ENCODE data around the gene CHPF.
A peak's percentile ranks its signal among the peaks of the same experiment; 100 is the strongest.

The CHPF gene

DNA sequence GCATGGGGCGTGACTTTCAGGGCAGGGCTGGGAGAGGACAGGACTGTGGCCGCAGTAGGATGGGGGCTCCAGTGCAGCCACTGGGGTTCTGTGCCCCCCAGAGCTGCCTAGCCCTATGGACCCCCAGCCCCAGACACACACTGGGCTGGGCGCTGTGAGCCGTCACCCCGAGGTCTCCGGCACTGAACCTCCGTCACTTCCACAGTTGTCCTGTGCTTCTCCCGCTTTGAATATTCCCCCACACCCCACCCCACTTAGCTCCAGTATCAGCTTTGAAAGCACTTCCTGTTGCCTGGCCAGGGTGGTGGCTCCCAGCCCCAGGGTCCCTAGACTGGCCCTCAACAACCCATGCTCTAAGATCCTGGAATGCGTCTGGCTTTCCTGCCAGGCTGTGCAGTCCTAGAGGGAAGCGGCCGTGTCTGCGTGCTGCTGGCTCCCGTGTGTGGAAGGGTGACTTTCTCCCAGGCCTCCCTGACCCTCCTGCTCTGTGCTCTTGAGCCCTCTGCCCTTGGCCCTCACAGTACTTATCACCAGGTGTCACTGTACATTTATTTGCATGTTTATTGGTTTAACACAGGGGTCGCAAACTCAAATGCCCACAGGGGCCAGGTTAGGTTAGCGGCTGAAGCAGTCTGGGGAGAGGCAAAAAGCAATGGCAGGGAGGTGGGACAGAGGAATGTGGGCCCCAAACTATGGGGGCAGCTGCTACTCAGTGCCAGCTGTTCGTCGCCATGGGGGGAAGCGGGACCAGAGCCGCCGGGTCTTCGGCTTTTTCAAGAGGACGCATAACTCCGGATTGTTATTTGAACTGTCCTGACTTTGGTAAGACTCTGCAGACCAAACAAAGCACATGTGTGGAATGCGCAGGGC is 17.8 kb upstream of the CHPF start:
- H3K27ac Mint-ChIP-seq, result no peak overlapping the region
- no peaks in the 10 kb centered on the region for H3K4me1 Mint-ChIP-seq (ENCODE audit: low read depth in 2 of 2)
- H3K36me3 Mint-ChIP-seq (ENCODE audit: insufficient read depth), result no peaks in the 10 kb centered on the region
- H3K9me3 Mint-ChIP-seq, result no peaks in the 10 kb centered on the region
- peaks cover 42 to 94% of the 10 kb centered on the region in 2 donors for H3K27me3 Mint-ChIP-seq
- no peak for ATAC-seq (replicated peaks)
- DNase-seq, result no peak
- H3K4me3 Mint-ChIP-seq, result no peak overlapping the region

DNA sequence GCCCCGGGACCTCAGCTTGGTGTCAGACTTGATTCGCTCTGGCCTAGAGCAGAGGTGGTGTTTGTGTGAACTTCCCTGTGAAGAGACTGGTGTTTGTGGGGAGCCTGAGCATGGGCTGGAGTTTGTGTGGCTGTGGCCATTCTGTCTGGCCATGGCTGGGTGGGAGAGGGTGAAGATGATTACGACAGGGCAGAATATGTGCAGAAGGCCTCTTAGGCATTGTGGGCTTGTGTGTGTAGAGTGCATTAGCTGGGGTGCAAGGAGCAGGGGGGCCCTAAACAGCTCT is 17.2 kb upstream of the CHPF start:
- ATAC-seq (replicated peaks) (no peak), DNase-seq (no peak)
- Mint-ChIP-seq H3K4me1 (ENCODE audit: low read depth in 2 of 2) (no peaks in the 10 kb centered on the region), H3K27me3 (peaks cover 40 to 94% of the 10 kb centered on the region in 2 donors), H3K4me3 (no peak overlapping the region), H3K36me3 (ENCODE audit: insufficient read depth) (no peaks in the 10 kb centered on the region), H3K9me3 (no peaks in the 10 kb centered on the region), H3K27ac (no peak overlapping the region)

DNA sequence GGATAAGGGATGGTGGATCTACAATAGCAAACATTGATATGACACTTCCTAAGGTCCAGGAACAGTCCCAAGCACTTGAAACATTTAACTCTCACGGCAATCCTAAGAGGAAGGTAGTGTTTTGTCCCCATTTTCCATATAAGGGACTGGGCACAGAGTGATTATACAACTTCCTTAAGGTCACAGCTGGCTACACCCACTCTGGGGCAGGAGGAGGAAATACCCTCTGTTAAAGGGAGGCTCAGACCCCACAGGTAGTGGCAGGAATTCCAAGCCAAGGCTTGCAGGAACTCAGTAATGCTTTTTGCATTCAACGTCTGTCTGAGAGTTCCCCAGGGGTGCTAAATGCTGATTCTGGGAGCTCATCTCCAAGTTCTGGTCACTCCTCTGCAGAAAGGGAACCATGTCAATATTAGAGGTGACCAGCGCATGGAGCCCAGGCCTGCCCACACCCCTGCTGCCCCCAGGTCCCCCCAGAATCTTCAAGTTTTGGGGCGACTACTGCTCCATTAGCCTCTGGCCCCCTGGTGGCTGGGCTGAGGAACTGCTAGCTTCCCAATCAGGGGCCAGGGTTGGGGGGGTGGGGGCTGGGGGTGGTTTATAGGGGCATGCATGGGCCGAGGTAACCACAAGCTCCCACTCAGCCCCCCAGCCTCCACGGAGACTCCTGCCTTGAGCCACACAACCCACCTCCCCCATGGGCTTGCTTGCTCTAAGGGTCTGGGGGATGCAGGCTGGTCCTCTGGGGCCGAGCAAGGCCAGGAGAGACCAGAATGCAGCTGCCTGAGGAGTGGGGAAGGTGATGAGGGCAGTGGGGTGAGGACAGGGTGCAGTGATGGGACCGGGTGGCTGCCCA is 16.7 kb upstream of the CHPF start:
- Mint-ChIP-seq H3K36me3 (ENCODE audit: insufficient read depth) (no peaks in the 10 kb centered on the region), H3K4me1 (ENCODE audit: low read depth in 2 of 2) (no peaks in the 10 kb centered on the region), H3K9me3 (no peaks in the 10 kb centered on the region), H3K27ac (no peak overlapping the region), H3K4me3 (no peak overlapping the region), H3K27me3 (peaks cover 44 to 94% of the 10 kb centered on the region in 2 donors)
- ATAC-seq (replicated peaks) (peak; percentile 69), DNase-seq (no peak)

DNA sequence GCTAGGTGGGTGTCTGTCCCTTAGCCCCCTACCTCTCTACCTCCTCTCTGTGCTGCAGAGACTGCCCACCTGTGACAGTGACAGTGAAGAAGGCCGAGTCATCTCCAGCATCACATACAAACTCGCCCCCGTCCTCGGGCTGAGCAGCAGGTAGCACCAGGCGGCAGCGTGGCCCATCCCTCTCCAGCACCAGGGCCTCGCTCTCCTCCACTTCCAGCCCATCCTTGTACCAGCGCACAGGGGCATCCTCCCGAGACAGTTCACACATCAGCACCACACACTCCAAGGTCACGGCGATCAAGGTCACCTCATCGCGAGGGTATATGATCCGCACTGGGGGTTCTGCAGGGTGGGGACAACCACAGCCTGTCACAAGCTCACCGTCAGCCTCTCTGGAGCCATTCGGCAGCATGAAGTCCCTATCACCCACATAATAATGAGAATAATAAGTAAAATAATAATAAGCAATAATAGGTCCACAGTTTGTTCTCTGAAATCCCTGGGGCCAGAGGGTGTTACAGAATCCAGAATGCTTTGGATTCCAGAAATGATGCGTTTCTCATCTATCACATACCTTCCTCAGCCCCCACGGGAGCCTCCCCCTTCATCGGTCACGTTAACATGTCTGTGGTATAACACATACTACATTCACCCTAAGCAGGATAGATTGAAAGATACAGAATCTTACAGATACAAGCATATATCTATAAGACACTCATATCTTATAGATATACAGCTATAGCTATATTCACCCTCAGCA is 15.7 kb upstream of the CHPF start:
- Mint-ChIP-seq H3K4me1 (ENCODE audit: low read depth in 2 of 2) (no peaks in the 10 kb centered on the region), H3K27me3 (peaks cover 50 to 94% of the 10 kb centered on the region in 2 donors), H3K9me3 (no peaks in the 10 kb centered on the region), H3K36me3 (ENCODE audit: insufficient read depth) (peaks cover under 1% of the 10 kb centered on the region), H3K4me3 (no peak overlapping the region), H3K27ac (no peak overlapping the region)
- no peak for DNase-seq
- no peak for ATAC-seq (replicated peaks)

DNA sequence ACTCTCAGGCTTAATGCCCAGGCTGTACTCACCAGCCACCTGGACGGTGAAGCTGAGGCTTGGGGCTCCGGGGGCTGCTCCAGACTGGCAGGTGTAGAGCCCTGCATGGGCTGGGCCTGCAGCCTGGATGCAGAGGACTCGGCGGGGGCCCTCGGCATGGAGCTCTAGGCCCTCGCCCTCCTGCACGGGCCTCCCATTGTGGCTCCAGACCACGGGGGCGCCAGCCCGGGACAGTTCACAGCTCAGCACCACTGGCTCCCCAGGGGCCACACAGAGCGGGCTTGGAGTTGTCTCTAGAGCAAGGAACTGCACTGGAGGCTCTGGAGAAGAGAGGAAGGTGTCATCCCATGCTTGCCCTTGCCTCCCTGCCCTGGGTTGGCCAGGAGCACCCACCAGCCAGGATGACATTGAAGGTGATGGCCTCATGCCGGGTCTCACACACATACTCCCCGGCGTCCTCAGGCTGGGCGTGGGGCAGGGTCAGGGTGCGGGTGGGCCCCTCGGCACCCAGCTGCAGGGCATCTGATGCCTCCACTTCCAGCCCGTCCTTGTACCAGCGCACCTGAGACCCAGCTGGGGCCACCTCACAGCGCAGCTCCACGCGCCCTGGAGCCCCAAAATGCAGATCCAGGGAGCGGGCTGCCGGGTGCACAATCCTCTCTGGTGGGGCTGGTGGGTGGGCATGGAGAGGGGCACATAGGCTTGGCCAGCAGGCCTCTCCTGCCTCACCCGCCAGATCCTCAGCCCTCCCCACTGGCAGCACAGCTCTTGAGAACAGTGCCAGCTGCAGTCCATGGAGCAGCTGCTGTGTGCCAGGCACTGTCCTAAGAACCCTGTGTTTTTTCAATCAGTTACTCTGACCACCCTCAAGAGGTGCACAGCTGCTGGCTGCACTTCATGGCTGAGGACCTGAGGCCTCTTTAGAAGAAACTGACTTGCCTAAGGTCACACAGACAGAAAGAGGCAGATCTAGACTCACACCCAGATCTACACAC is 14.5 kb upstream of the CHPF start:
- Mint-ChIP-seq H3K27me3 (peaks cover 60 to 94% of the 10 kb centered on the region in 2 donors), H3K36me3 (ENCODE audit: insufficient read depth) (peaks cover 4% of the 10 kb centered on the region), H3K9me3 (no peaks in the 10 kb centered on the region), H3K4me3 (no peak overlapping the region), H3K4me1 (ENCODE audit: low read depth in 2 of 2) (no peaks in the 10 kb centered on the region), H3K27ac (no peak overlapping the region)
- DNase-seq (no peak), ATAC-seq (replicated peaks) (no peak)

DNA sequence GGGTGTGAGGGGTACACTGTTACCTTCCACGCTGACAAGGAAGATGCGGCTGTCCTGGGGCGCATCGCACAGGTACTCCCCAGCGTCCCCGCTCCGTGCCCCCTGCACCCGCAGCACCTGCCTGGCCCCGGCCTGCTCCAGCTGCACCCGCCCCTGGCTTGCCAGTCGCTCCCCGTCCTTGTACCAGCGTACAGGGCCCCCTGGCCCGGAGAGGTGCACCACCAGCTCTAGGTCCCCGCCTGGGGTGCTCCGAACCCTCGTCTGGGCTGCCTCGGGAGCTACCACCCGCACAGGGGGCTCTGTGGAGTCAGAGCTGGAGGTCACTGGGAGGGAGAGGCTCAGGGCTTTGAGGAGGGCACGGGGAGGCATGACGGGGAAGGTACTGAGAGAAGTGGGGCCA is 13.7 kb upstream of the CHPF start:
- Mint-ChIP-seq H3K27ac (no peak overlapping the region), H3K9me3 (no peaks in the 10 kb centered on the region), H3K27me3 (peaks cover 53 to 88% of the 10 kb centered on the region in 2 donors)

DNA sequence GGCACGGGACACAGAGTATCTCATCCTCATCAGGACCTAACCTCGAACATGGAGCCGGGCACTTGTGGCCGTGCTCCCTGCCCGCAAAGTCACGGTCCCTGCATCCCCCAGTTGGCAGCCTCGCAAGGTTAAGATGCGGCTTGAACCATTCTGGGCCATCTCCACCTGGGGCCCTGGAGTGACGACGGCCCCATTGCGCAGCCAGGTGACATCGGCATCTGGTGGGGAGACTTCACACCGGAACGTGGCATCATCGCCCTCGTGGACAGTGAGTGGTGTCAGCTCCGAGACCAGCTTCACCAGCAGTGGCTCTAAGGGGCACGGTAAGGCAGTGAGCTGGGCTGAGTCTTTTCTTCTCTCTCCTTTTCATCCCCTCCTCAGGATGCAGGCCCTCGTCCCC is 12.8 kb upstream of the CHPF start:
- H3K4me1 Mint-ChIP-seq (ENCODE audit: low read depth in 2 of 2), result peaks cover 5 to 8% of the 10 kb centered on the region in 2 donors
- H3K27ac Mint-ChIP-seq, result no peak overlapping the region
- ATAC-seq (replicated peaks), result no peak
- DNase-seq, result no peak
- H3K4me3 Mint-ChIP-seq, result no peak overlapping the region
- H3K27me3 Mint-ChIP-seq, result peaks cover 55 to 88% of the 10 kb centered on the region in 2 donors
- H3K36me3 Mint-ChIP-seq (ENCODE audit: insufficient read depth), result peaks cover 4% of the 10 kb centered on the region
- H3K9me3 Mint-ChIP-seq, result no peaks in the 10 kb centered on the region

More for the DNA sequence above, 13.7 kb upstream of the CHPF start:
- Mint-ChIP-seq H3K36me3 (ENCODE audit: insufficient read depth) (peaks cover 4% of the 10 kb centered on the region), H3K4me3 (no peak overlapping the region), H3K4me1 (ENCODE audit: low read depth in 2 of 2) (no peaks in the 10 kb centered on the region)
- ATAC-seq (replicated peaks) (no peak), DNase-seq (no peak)

DNA sequence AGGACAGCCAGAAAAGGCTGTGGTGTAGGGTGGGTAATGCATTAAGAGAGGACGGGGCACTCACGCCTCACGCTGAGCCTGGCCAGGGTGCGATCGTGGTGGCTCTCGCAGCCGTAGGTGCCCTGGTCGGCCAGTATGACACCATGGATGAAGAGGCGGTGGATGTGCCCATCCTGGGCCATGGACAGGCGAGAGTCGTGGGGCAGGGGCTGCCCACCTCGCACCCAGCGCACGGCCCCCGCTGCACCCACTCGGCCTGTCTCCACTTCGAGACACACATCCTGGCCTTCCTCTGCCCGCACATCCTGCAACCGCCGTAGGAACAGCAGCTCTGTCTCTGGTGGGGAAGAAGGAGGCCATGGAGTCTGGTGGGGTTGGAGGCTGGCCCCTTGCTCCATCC is 12.3 kb upstream of the CHPF start:
- Mint-ChIP-seq H3K27me3 (peaks cover 57 to 88% of the 10 kb centered on the region in 2 donors), H3K4me3 (no peak overlapping the region), H3K4me1 (ENCODE audit: low read depth in 2 of 2) (peaks cover 6 to 8% of the 10 kb centered on the region in 2 donors), H3K9me3 (no peaks in the 10 kb centered on the region), H3K27ac (no peak overlapping the region), H3K36me3 (ENCODE audit: insufficient read depth) (peaks cover 4% of the 10 kb centered on the region)
- no peak for DNase-seq
- ATAC-seq (replicated peaks), result no peak

DNA sequence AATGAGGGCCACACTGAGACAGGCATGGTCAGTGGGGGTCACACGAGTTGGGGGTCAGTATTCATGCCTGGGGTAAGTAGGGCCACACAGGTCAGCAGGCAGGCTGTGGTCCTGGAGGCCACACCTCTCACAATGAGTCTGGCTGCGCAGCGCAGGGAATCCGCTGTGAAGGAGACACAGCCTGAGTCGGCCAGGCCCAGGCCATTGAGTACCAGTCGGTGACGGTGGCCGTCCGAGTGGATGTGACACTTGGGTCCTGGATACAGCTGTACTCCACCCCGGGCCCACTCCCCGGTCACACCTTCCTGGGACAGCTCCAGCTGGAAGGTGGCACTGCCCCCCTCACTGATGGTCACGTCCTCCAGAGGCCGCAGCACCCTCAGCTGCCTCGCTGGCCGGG is 10.7 kb upstream of the CHPF start:
- H3K27ac Mint-ChIP-seq, result no peak overlapping the region
- peaks cover 8% of the 10 kb centered on the region in 2 donors for H3K4me1 Mint-ChIP-seq (ENCODE audit: low read depth in 2 of 2)
- H3K36me3 Mint-ChIP-seq (ENCODE audit: insufficient read depth), result peaks cover 4% of the 10 kb centered on the region
- no peak for DNase-seq
- H3K9me3 Mint-ChIP-seq, result no peaks in the 10 kb centered on the region
- ATAC-seq (replicated peaks), result no peak
- H3K4me3 Mint-ChIP-seq, result no peak overlapping the region
- peaks cover 57 to 87% of the 10 kb centered on the region in 2 donors for H3K27me3 Mint-ChIP-seq

DNA sequence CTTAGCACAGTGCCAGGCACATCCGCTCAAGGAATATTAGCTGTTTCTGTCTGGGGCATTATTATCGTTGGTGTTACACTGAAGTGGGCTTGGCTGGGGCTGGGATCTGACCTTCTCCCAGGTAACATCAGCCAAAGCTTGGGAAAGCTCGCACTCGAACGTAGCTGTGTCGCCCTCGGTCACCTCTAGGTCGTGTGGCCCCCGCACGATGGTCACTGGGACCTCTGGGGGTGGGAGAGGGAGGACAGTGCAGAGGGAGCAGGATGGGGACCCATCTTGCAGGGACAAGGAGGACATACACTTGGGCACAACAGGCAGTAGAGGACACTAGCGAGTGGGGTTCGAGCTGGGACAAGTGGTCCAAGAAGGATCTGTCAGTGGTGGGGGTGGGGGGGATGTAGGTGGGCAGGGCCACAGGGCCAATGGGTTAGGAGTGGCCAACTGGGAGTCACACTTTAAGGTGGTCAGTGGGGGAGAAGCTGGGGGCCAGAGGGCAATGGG is 9.9 kb upstream of the CHPF start:
- Mint-ChIP-seq H3K4me3 (peak overlapping the region; percentile 29 to 33), H3K27ac (no peak overlapping the region), H3K4me1 (ENCODE audit: low read depth in 2 of 2) (peaks cover 8% of the 10 kb centered on the region in 2 donors), H3K36me3 (ENCODE audit: insufficient read depth) (peaks cover 4% of the 10 kb centered on the region), H3K27me3 (peaks cover 53 to 87% of the 10 kb centered on the region in 2 donors), H3K9me3 (no peaks in the 10 kb centered on the region)
- ATAC-seq (replicated peaks), result no peak
- no peak for DNase-seq

DNA sequence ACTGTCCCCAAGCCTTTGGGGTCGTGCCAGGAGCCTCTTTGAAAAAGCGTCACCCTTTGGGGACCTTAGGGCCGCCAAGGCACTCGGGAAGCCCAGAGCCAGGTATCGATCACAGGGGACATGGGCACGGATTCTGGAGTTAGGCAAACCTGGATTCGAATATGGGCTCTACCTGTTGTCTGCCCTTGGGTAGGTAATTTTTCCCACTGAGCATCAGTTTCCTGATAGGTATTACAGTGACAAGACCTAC is 9.5 kb upstream of the CHPF start:
- ATAC-seq (replicated peaks), result no peak
- DNase-seq, result no peak
- Mint-ChIP-seq H3K4me1 (ENCODE audit: low read depth in 2 of 2) (peaks cover 8% of the 10 kb centered on the region in 2 donors), H3K4me3 (peak overlapping the region in 1 of 2 donors; percentile 29), H3K36me3 (ENCODE audit: insufficient read depth) (peaks cover 4% of the 10 kb centered on the region), H3K9me3 (no peaks in the 10 kb centered on the region), H3K27ac (no peak overlapping the region), H3K27me3 (peaks cover 52 to 87% of the 10 kb centered on the region in 2 donors)

DNA sequence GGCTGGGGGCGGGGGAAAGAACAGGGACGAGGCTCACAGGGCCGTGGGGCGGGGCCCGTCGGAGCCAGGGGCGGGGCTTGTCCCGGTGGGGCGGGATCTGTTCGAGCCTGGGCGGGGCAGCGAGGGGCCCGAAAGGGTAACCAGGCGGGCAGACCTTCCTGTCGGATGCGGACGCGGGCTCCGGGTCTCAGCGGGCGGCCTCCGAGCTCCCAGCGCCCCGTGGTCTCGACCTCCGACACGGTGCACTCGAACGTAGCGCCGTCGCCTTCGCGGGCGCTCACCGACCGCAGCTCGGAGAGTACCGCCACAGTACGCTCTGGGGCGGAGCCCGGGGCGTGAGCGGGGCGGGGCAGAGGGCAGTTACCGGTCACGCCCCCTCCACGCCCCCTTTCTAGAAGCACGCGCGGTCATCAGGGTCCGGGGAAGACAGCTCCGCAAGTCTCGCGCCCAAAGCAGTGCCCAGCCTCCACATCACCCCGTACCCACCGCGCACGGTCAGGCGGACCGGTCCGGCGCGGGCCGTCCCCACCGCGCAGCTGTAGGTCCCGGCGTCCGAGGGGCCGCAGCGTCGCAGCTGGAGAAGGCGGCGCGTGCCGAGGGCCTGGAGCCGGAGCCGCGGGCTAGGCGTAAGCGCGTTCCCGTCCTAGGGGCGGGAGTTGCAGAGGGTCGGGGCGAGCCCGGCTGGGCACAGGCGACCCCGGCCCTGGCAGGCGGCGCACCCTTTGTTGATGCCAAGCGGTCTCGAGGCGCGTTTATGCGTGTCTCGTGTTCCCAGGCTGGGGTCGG is 9.0 kb upstream of the CHPF start:
- H3K27ac Mint-ChIP-seq, result no peak overlapping the region
- DNase-seq, result peak; percentile 71 to 79 (median 72)
- H3K4me1 Mint-ChIP-seq (ENCODE audit: low read depth in 2 of 2), result peaks cover 8% of the 10 kb centered on the region in 2 donors
- peak overlapping the region; percentile 84 to 90 for H3K4me3 Mint-ChIP-seq
- H3K27me3 Mint-ChIP-seq, result peaks cover 52 to 88% of the 10 kb centered on the region in 2 donors
- ATAC-seq (replicated peaks), result peak; percentile 96
- H3K9me3 Mint-ChIP-seq, result no peaks in the 10 kb centered on the region
- H3K36me3 Mint-ChIP-seq (ENCODE audit: insufficient read depth), result peaks cover 4% of the 10 kb centered on the region

Measured in effector memory CD8-positive, alpha-beta T cell (primary cell).